Measurements from ENCODE around the gene TMEM245. TPM values are rescaled to one million over a fixed set of nuclear protein-coding genes. Genes with fewer than 3 reads are reported as not detected.

TMEM245 gene
- total RNA-seq, 1 experiment from 2014 or later = 110 TPM

DNA sequence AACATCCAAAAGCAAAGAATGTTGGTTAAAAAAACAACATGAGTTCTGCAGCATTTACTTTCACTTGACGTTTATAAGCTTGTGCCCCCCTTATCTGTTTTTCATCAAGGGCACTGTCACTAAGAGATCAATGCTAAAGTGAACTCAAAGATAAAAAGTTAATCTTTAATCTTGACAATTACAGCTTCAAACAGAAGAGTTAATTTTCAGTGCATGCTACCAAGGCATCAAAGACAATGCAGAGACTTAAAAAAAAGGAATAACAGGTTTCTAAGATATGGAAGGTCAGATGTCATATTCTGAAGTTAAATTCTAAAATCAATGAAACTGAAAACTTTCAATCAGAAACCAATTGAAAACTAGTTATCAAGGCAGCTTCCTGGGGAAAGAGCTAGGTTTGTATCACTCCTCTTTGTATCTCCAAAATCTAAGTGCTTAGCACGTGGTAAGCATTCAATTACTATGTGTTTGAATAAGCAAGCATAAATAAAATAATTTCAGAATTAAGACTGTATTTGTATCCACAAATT is 37.6 kb downstream of the TMEM245 start:
- Mint-ChIP-seq H3K27me3 (ENCODE audit: insufficient read depth, unreplicated experiment) (no peaks in the 10 kb centered on the region), H3K4me3 (ENCODE audit: unreplicated experiment) (peak overlapping the region; percentile 28), H3K27ac (ENCODE audit: unreplicated experiment) (no peak overlapping the region), H3K4me1 (ENCODE audit: low read depth, unreplicated experiment) (peaks cover 65% of the 10 kb centered on the region), H3K9me3 (ENCODE audit: unreplicated experiment) (no peaks in the 10 kb centered on the region), H3K36me3 (ENCODE audit: insufficient read depth, unreplicated experiment) (peaks cover 84% of the 10 kb centered on the region)
- peaks cover 2% of the 10 kb centered on the region; the same call in 1 of the 2 replicates for H3K36me3 ChIP-seq (ENCODE audit: control insufficient read depth, insufficient read depth, low read length)
- CTCF ChIA-PET = interaction anchor here (0.7 kb wide), 1 partner anchor 35 kb away, joined by 3 read pairs; no protein-coding TSS in a partner anchor
- peak in 1 of 2 experiments; percentile 29 for DNase-seq
- no peak overlapping the region for H3K4me3 ChIP-seq (ENCODE audit: low read depth, low read length)
- H3K9me3 ChIP-seq = no peaks in the 10 kb centered on the region
- POLR2A ChIA-PET = interaction anchor here (0.8 kb wide), 1 partner anchor 38 kb away, joined by 3 read pairs; the partner anchor contains the start of gene TMEM245
- TF ChIP-seq, protein P1, sequence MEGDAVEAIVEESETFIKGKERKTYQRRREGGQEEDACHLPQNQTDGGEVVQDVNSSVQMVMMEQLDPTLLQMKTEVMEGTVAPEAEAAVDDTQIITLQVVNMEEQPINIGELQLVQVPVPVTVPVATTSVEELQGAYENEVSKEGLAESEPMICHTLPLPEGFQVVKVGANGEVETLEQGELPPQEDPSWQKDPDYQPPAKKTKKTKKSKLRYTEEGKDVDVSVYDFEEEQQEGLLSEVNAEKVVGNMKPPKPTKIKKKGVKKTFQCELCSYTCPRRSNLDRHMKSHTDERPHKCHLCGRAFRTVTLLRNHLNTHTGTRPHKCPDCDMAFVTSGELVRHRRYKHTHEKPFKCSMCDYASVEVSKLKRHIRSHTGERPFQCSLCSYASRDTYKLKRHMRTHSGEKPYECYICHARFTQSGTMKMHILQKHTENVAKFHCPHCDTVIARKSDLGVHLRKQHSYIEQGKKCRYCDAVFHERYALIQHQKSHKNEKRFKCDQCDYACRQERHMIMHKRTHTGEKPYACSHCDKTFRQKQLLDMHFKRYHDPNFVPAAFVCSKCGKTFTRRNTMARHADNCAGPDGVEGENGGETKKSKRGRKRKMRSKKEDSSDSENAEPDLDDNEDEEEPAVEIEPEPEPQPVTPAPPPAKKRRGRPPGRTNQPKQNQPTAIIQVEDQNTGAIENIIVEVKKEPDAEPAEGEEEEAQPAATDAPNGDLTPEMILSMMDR (IDR thresholded peaks at IDR 0.05; ENCODE audit: insufficient read depth in 1 of 2, low read depth in 1 of 2, low read length in 1 of 2, severe bottlenecking in 1 of 2, unreplicated experiment in 1 of 2) = no peak
- no TSS peak for BruUV-seq (replicated peaks)
- intact Hi-C loops (cut with micrococcal nuclease; ENCODE audit: unreplicated experiment) = loop anchor here (1.0 to 2.0 kb wide), 3 partner anchors 17 to 39 kb away; no protein-coding TSS in a partner anchor
- H3K4me1 ChIP-seq = peaks cover 96% of the 10 kb centered on the region
- H3K27me3 ChIP-seq (replicated peaks; ENCODE audit: control insufficient read depth, insufficient read depth, low read length) = no peaks in the 10 kb centered on the region

DNA sequence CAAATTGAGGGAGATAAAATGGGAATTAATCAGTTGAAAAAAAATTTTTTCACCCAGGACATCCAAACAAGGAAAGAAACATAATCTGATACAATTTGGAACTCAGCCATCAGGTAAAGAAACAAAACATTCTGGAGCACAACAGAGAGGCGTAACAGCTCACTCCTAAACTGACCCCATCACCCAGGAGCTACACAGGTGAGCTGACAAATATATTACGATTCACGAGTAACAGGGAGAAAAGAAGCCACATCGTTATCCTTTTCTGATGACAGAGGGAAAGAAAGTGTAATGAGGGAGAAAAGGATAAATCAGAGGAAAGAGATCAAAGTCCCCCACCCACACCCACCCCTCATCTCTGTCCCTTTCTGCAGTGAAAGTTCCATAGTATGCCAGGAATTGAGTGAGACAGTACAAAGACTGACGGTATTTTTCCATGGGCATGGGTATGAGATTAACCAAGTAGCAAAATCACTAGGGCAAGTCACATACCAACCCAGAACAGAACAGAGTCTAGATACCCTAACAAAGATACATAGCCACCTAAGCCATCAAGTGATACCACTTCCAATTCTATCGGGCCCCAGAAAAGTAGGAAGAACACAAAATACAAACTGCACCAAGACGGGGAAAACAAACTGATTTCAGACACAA is 45.4 kb downstream of the TMEM245 start:
- Mint-ChIP-seq H3K27ac (ENCODE audit: unreplicated experiment) (peak overlapping the region; percentile 4), H3K9me3 (ENCODE audit: unreplicated experiment) (no peaks in the 10 kb centered on the region), H3K4me1 (ENCODE audit: low read depth, unreplicated experiment) (peaks cover 54% of the 10 kb centered on the region), H3K4me3 (ENCODE audit: unreplicated experiment) (no peak overlapping the region), H3K27me3 (ENCODE audit: insufficient read depth, unreplicated experiment) (no peaks in the 10 kb centered on the region), H3K36me3 (ENCODE audit: insufficient read depth, unreplicated experiment) (peaks cover 74% of the 10 kb centered on the region)
- CTCF ChIA-PET = interaction anchor here (0.6 kb wide), 2 partner anchors 46 to 758 kb away, joined by 3 to 4 read pairs; no protein-coding TSS in a partner anchor
- Histone ChIP-seq H3K9me3 (no peaks in the 10 kb centered on the region), H3K27me3 (replicated peaks; ENCODE audit: control insufficient read depth, insufficient read depth, low read length) (no peaks in the 10 kb centered on the region), H3K4me3 (ENCODE audit: low read depth, low read length) (no peak overlapping the region), H3K36me3 (ENCODE audit: control insufficient read depth, insufficient read depth, low read length) (peaks cover 2% of the 10 kb centered on the region; the same call in 1 of the 2 replicates), H3K4me1 (peaks cover 82% of the 10 kb centered on the region)
- BruUV-seq (replicated peaks) = no TSS peak
- DNase-seq = no peak
- intact Hi-C loops (cut with micrococcal nuclease; ENCODE audit: unreplicated experiment) = no loop called here
- POLR2A ChIA-PET = no interaction called here
- TF ChIP-seq, protein P1 (IDR thresholded peaks at IDR 0.05; ENCODE audit: insufficient read depth in 1 of 2, low read depth in 1 of 2, low read length in 1 of 2, severe bottlenecking in 1 of 2, unreplicated experiment in 1 of 2) = no peak

DNA sequence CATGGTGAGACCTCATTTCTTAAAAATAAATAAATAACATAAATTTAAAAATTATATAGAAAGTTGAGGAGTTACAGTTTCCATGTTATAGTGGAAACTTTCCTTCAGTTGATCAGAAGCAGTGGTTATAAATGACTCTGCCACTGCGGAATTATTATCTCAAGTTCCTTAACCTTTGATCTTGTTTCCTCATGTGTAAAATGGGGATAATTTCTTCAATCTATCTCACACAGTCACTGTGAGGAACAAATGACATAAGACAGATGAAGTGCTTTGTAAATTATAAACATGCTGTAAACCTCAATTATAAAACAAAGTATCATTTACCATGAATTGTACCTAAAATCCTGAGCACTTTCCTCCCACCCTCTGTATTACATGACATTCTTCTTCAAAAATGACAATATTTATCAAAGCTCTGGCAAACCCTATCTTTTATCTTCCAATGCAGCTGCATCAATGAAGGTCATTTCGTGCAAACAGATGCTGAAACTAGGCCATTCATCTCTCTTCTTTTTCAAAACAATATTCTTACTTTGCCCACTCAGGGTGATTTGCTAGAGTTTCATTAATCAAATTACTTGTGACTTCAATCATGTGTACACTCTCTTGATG is 46.8 kb downstream of the TMEM245 start:
- BruUV-seq (replicated peaks) = no TSS peak
- no peaks in the 10 kb centered on the region for H3K27me3 ChIP-seq (replicated peaks; ENCODE audit: control insufficient read depth, insufficient read depth, low read length)
- intact Hi-C loops (cut with micrococcal nuclease; ENCODE audit: unreplicated experiment) = no loop called here
- peaks cover 60% of the 10 kb centered on the region for H3K36me3 Mint-ChIP-seq (ENCODE audit: insufficient read depth, unreplicated experiment)
- peaks cover 70% of the 10 kb centered on the region for H3K4me1 ChIP-seq
- no peaks in the 10 kb centered on the region for H3K9me3 ChIP-seq
- peak overlapping the region; percentile 88 for H3K27ac Mint-ChIP-seq (ENCODE audit: unreplicated experiment)
- peak overlapping the region; percentile 36 for H3K4me3 Mint-ChIP-seq (ENCODE audit: unreplicated experiment)
- H3K4me3 ChIP-seq (ENCODE audit: low read depth, low read length) = no peak overlapping the region
- ChIA-PET CTCF (no interaction called here), POLR2A (no interaction called here)
- DNase-seq = no peak
- peaks cover 41% of the 10 kb centered on the region for H3K4me1 Mint-ChIP-seq (ENCODE audit: low read depth, unreplicated experiment)
- TF ChIP-seq, protein P1 (IDR thresholded peaks at IDR 0.05; ENCODE audit: insufficient read depth in 1 of 2, low read depth in 1 of 2, low read length in 1 of 2, severe bottlenecking in 1 of 2, unreplicated experiment in 1 of 2) = no peak
- H3K27me3 Mint-ChIP-seq (ENCODE audit: insufficient read depth, unreplicated experiment) = no peaks in the 10 kb centered on the region
- H3K9me3 Mint-ChIP-seq (ENCODE audit: unreplicated experiment) = no peaks in the 10 kb centered on the region
- H3K36me3 ChIP-seq (ENCODE audit: control insufficient read depth, insufficient read depth, low read length) = peaks cover 2% of the 10 kb centered on the region; the same call in 1 of the 2 replicates
